Measurements from ENCODE around the gene ANGEL1. TPM values are rescaled to one million over a fixed set of nuclear protein-coding genes. Genes with fewer than 3 reads are reported as not detected.

Gene ANGEL1
- total RNA-seq: 14.1 and 14.8 TPM in 2 replicates

GRCh38 chr14:76812422-76813383 lies at the start of gene ANGEL1:
ANGEL1 (minus strand) TSS chr14:76812882; CDS start chr14:76812827, 55 bp downstream.
- H3K27ac Mint-ChIP-seq: peak within 1 kb of the TSS; percentile 95
- DNase-seq (ENCODE audit: low spot score): peak; percentile 96
- peaks cover 10% of the 10 kb centered on the region for H3K36me3 Mint-ChIP-seq (ENCODE audit: low read depth)
- no peaks in the 10 kb centered on the region for H3K9me3 Mint-ChIP-seq
- peaks cover 2% of the 10 kb centered on the region for H3K27me3 Mint-ChIP-seq (ENCODE audit: insufficient read depth)
- intact Hi-C loops (cut with micrococcal nuclease): loop anchor here (1.0 to 5.0 kb wide), 11 partner anchors 30 to 825 kb away; partner anchors contain the start of genes CIPC, GPATCH2L, IFT43 and POMT2
- H3K4me1 Mint-ChIP-seq (ENCODE audit: low read depth): peaks cover 23% of the 10 kb centered on the region
- peak within 1 kb of the TSS; percentile 96 for H3K4me3 Mint-ChIP-seq

- H3K27ac Mint-ChIP-seq: no peak overlapping the region
- no peak for DNase-seq (ENCODE audit: low spot score)
- H3K9me3 Mint-ChIP-seq: no peaks in the 10 kb centered on the region
- H3K27me3 Mint-ChIP-seq (ENCODE audit: insufficient read depth): peaks cover 13% of the 10 kb centered on the region
- H3K4me1 Mint-ChIP-seq (ENCODE audit: low read depth): no peaks in the 10 kb centered on the region
- no peaks in the 10 kb centered on the region for H3K36me3 Mint-ChIP-seq (ENCODE audit: low read depth)
- H3K4me3 Mint-ChIP-seq: no peak overlapping the region
- intact Hi-C loops (cut with micrococcal nuclease): no loop called here
These were observed 49.0 kb upstream of the ANGEL1 start for GRCh38 chr14:76861574-76862255.

GRCh38 chr14:76856769-76857168 lies 44.1 kb upstream of the ANGEL1 start:
- Mint-ChIP-seq H3K4me1 (ENCODE audit: low read depth) (no peaks in the 10 kb centered on the region), H3K27me3 (ENCODE audit: insufficient read depth) (peaks cover 20% of the 10 kb centered on the region), H3K27ac (no peak overlapping the region), H3K9me3 (no peaks in the 10 kb centered on the region), H3K4me3 (no peak overlapping the region), H3K36me3 (ENCODE audit: low read depth) (no peaks in the 10 kb centered on the region)
- DNase-seq (ENCODE audit: low spot score): no peak
- intact Hi-C loops (cut with micrococcal nuclease): no loop called here

- no peak for DNase-seq (ENCODE audit: low spot score)
- intact Hi-C loops (cut with micrococcal nuclease): no loop called here
- Mint-ChIP-seq H3K27me3 (ENCODE audit: insufficient read depth) (peaks cover 18% of the 10 kb centered on the region), H3K4me3 (no peak overlapping the region), H3K4me1 (ENCODE audit: low read depth) (no peaks in the 10 kb centered on the region), H3K27ac (no peak overlapping the region), H3K36me3 (ENCODE audit: low read depth) (no peaks in the 10 kb centered on the region), H3K9me3 (no peaks in the 10 kb centered on the region)
These were observed 42.4 kb upstream of the ANGEL1 start for GRCh38 chr14:76855066-76855465.

- Mint-ChIP-seq H3K9me3 (peaks cover 5% of the 10 kb centered on the region), H3K27ac (no peak overlapping the region), H3K4me3 (no peak overlapping the region), H3K36me3 (ENCODE audit: low read depth) (peaks cover 1% of the 10 kb centered on the region), H3K4me1 (ENCODE audit: low read depth) (peaks cover 9% of the 10 kb centered on the region), H3K27me3 (ENCODE audit: insufficient read depth) (peaks cover 9% of the 10 kb centered on the region)
- intact Hi-C loops (cut with micrococcal nuclease): no loop called here
- DNase-seq (ENCODE audit: low spot score): no peak
These were observed 36.2 kb upstream of the ANGEL1 start for GRCh38 chr14:76848879-76849278.

- Mint-ChIP-seq H3K27ac (no peak overlapping the region), H3K4me1 (ENCODE audit: low read depth) (peaks cover 9% of the 10 kb centered on the region), H3K4me3 (no peak overlapping the region), H3K36me3 (ENCODE audit: low read depth) (peaks cover 1% of the 10 kb centered on the region), H3K27me3 (ENCODE audit: insufficient read depth) (peaks cover 12% of the 10 kb centered on the region), H3K9me3 (peaks cover 5% of the 10 kb centered on the region)
- no peak for DNase-seq (ENCODE audit: low spot score)
- intact Hi-C loops (cut with micrococcal nuclease): no loop called here
These were observed 33.8 kb upstream of the ANGEL1 start for GRCh38 chr14:76846331-76847047.

- Mint-ChIP-seq H3K36me3 (ENCODE audit: low read depth) (peaks cover 1% of the 10 kb centered on the region), H3K9me3 (peaks cover 5% of the 10 kb centered on the region), H3K27ac (no peak overlapping the region), H3K4me1 (ENCODE audit: low read depth) (peaks cover 9% of the 10 kb centered on the region), H3K27me3 (ENCODE audit: insufficient read depth) (peaks cover 10% of the 10 kb centered on the region), H3K4me3 (no peak overlapping the region)
- intact Hi-C loops (cut with micrococcal nuclease): no loop called here
- peak; percentile 37 for DNase-seq (ENCODE audit: low spot score)
These were observed 31.5 kb upstream of the ANGEL1 start for GRCh38 chr14:76844223-76844622.

- Mint-ChIP-seq H3K27ac (no peak overlapping the region), H3K4me1 (ENCODE audit: low read depth) (peaks cover 9% of the 10 kb centered on the region), H3K36me3 (ENCODE audit: low read depth) (peaks cover 1% of the 10 kb centered on the region), H3K27me3 (ENCODE audit: insufficient read depth) (peaks cover 22% of the 10 kb centered on the region), H3K4me3 (no peak overlapping the region), H3K9me3 (peaks cover 5% of the 10 kb centered on the region)
- no peak for DNase-seq (ENCODE audit: low spot score)
- intact Hi-C loops (cut with micrococcal nuclease): no loop called here
These were observed 29.7 kb upstream of the ANGEL1 start for GRCh38 chr14:76842414-76842813.

- intact Hi-C loops (cut with micrococcal nuclease): no loop called here
- H3K27ac Mint-ChIP-seq: no peak overlapping the region
- H3K4me1 Mint-ChIP-seq (ENCODE audit: low read depth): no peaks in the 10 kb centered on the region
- H3K4me3 Mint-ChIP-seq: no peak overlapping the region
- DNase-seq (ENCODE audit: low spot score): no peak
- no peaks in the 10 kb centered on the region for H3K36me3 Mint-ChIP-seq (ENCODE audit: low read depth)
- peaks cover 24% of the 10 kb centered on the region for H3K27me3 Mint-ChIP-seq (ENCODE audit: insufficient read depth)
- no peaks in the 10 kb centered on the region for H3K9me3 Mint-ChIP-seq
These were observed 24.8 kb upstream of the ANGEL1 start for GRCh38 chr14:76837524-76837923.

GRCh38 chr14:76836029-76836630 lies 23.4 kb upstream of the ANGEL1 start:
- Mint-ChIP-seq H3K27me3 (ENCODE audit: insufficient read depth) (peaks cover 20% of the 10 kb centered on the region), H3K27ac (no peak overlapping the region), H3K36me3 (ENCODE audit: low read depth) (no peaks in the 10 kb centered on the region), H3K9me3 (no peaks in the 10 kb centered on the region), H3K4me3 (no peak overlapping the region), H3K4me1 (ENCODE audit: low read depth) (no peaks in the 10 kb centered on the region)
- DNase-seq (ENCODE audit: low spot score): no peak
- intact Hi-C loops (cut with micrococcal nuclease): no loop called here

GRCh38 chr14:76834241-76834661 lies 21.6 kb upstream of the ANGEL1 start:
- H3K4me1 Mint-ChIP-seq (ENCODE audit: low read depth): no peaks in the 10 kb centered on the region
- H3K4me3 Mint-ChIP-seq: no peak overlapping the region
- H3K27me3 Mint-ChIP-seq (ENCODE audit: insufficient read depth): peaks cover 21% of the 10 kb centered on the region
- H3K36me3 Mint-ChIP-seq (ENCODE audit: low read depth): no peaks in the 10 kb centered on the region
- no peaks in the 10 kb centered on the region for H3K9me3 Mint-ChIP-seq
- H3K27ac Mint-ChIP-seq: no peak overlapping the region
- intact Hi-C loops (cut with micrococcal nuclease): no loop called here
- no peak for DNase-seq (ENCODE audit: low spot score)

- Mint-ChIP-seq H3K27me3 (ENCODE audit: insufficient read depth) (peaks cover 16% of the 10 kb centered on the region), H3K9me3 (no peaks in the 10 kb centered on the region), H3K27ac (no peak overlapping the region), H3K4me1 (ENCODE audit: low read depth) (no peaks in the 10 kb centered on the region), H3K4me3 (no peak overlapping the region), H3K36me3 (ENCODE audit: low read depth) (no peaks in the 10 kb centered on the region)
- intact Hi-C loops (cut with micrococcal nuclease): no loop called here
- DNase-seq (ENCODE audit: low spot score): no peak
These were observed 20.3 kb upstream of the ANGEL1 start for GRCh38 chr14:76833011-76833410.

Measured in activated T-helper 1 cell treated with anti-CD3 and anti-CD28 coated beads, Interleukin-12 subunit alpha, Interleukin-12 subunit beta, Interleukin-2, Interleukin-4 antibody, amounts not matched to agents 30 ng/mL and 10 ng/mL and 1 ng/mL, durations not matched to agents 14 hours and 24 hours and 36 hours (primary cell).